Activated T-cell treated with anti-CD3 and anti-CD28 coated beads, Interleukin-2, amount 50 U/mL, for 24 hours (primary cell): ENCODE data around the gene YAP1.

Source experiments
- DNase-seq: peaks from one replicate; pipeline ENCODE4 v3.0.0-alpha.2; 2020
- H3K27ac Mint-ChIP-seq: 2 replicates; pipeline ENCODE4 v1.8.0; 2020; ENCODE audit warnings: mild to moderate bottlenecking, mixed read lengths
- H3K27me3 Mint-ChIP-seq: 2 replicates; pipeline ENCODE4 v1.8.0; 2020; ENCODE audit warnings: mixed read lengths
- H3K36me3 Mint-ChIP-seq: 2 replicates; pipeline ENCODE4 v1.8.0; 2020; ENCODE audit warnings: low read depth, mixed read lengths
- H3K4me1 Mint-ChIP-seq: 2 replicates; pipeline ENCODE4 v1.8.0; 2020; ENCODE audit warnings: low read depth, mixed read lengths
- H3K4me3 Mint-ChIP-seq: 2 replicates; pipeline ENCODE4 v1.8.0; 2020; ENCODE audit warnings: mild to moderate bottlenecking, moderate library complexity, mixed read lengths
- H3K9me3 Mint-ChIP-seq: 2 replicates; pipeline ENCODE4 v1.8.0; 2020; ENCODE audit warnings: mixed read lengths

Gene YAP1

GRCh38 chr11:102163368-102163767 is 53.1 kb downstream of the YAP1 start:
- no peaks in the 10 kb centered on the region for H3K9me3 Mint-ChIP-seq
- H3K4me1 Mint-ChIP-seq = no peaks in the 10 kb centered on the region
- peaks cover 11% of the 10 kb centered on the region for H3K27me3 Mint-ChIP-seq
- no peak overlapping the region for H3K4me3 Mint-ChIP-seq
- no peak overlapping the region for H3K27ac Mint-ChIP-seq
- no peak for DNase-seq
- no peaks in the 10 kb centered on the region for H3K36me3 Mint-ChIP-seq

GRCh38 chr11:102166175-102167064 is 56.2 kb downstream of the YAP1 start:
- no peaks in the 10 kb centered on the region for H3K36me3 Mint-ChIP-seq
- H3K4me3 Mint-ChIP-seq = no peak overlapping the region
- peaks cover 14% of the 10 kb centered on the region for H3K27me3 Mint-ChIP-seq
- DNase-seq = no peak
- no peaks in the 10 kb centered on the region for H3K4me1 Mint-ChIP-seq
- H3K27ac Mint-ChIP-seq = no peak overlapping the region
- no peaks in the 10 kb centered on the region for H3K9me3 Mint-ChIP-seq

- H3K27ac Mint-ChIP-seq = no peak overlapping the region
- H3K4me1 Mint-ChIP-seq = no peaks in the 10 kb centered on the region
- no peak for DNase-seq
- no peaks in the 10 kb centered on the region for H3K36me3 Mint-ChIP-seq
- peaks cover 24% of the 10 kb centered on the region for H3K27me3 Mint-ChIP-seq
- no peaks in the 10 kb centered on the region for H3K9me3 Mint-ChIP-seq
- H3K4me3 Mint-ChIP-seq = no peak overlapping the region
Observed at GRCh38 chr11:102168481-102168880, 58.2 kb downstream of the YAP1 start.

GRCh38 chr11:102171101-102171500 is 60.9 kb downstream of the YAP1 start:
- Mint-ChIP-seq H3K36me3 (no peaks in the 10 kb centered on the region), H3K4me1 (no peaks in the 10 kb centered on the region), H3K27me3 (peaks cover 27% of the 10 kb centered on the region), H3K27ac (no peak overlapping the region), H3K9me3 (no peaks in the 10 kb centered on the region), H3K4me3 (no peak overlapping the region)
- DNase-seq = no peak

- Mint-ChIP-seq H3K36me3 (no peaks in the 10 kb centered on the region), H3K27ac (no peak overlapping the region), H3K27me3 (peaks cover 24% of the 10 kb centered on the region), H3K4me3 (no peak overlapping the region), H3K4me1 (no peaks in the 10 kb centered on the region), H3K9me3 (no peaks in the 10 kb centered on the region)
- no peak for DNase-seq
Observed at GRCh38 chr11:102172127-102172848, 62.0 kb downstream of the YAP1 start.

GRCh38 chr11:102177126-102177525 is 66.9 kb downstream of the YAP1 start:
- Mint-ChIP-seq H3K27me3 (peaks cover 18% of the 10 kb centered on the region), H3K36me3 (no peaks in the 10 kb centered on the region), H3K27ac (no peak overlapping the region), H3K4me3 (no peak overlapping the region), H3K4me1 (peaks cover 5% of the 10 kb centered on the region), H3K9me3 (no peaks in the 10 kb centered on the region)
- DNase-seq = no peak

GRCh38 chr11:102177974-102178631 is 67.9 kb downstream of the YAP1 start:
- no peak for DNase-seq

GRCh38 chr11:102179371-102179770 is 69.1 kb downstream of the YAP1 start:
- Mint-ChIP-seq H3K4me1 (peaks cover 5% of the 10 kb centered on the region), H3K36me3 (no peaks in the 10 kb centered on the region), H3K27me3 (peaks cover 5% of the 10 kb centered on the region), H3K4me3 (no peak overlapping the region), H3K27ac (no peak overlapping the region), H3K9me3 (no peaks in the 10 kb centered on the region)
- DNase-seq = no peak

More at GRCh38 chr11:102177974-102178631, 67.9 kb downstream of the YAP1 start:
- Mint-ChIP-seq H3K27ac (no peak overlapping the region), H3K27me3 (peaks cover 11% of the 10 kb centered on the region), H3K9me3 (no peaks in the 10 kb centered on the region), H3K36me3 (no peaks in the 10 kb centered on the region), H3K4me3 (no peak overlapping the region), H3K4me1 (peaks cover 5% of the 10 kb centered on the region)

- no peak overlapping the region for H3K4me3 Mint-ChIP-seq
- DNase-seq = no peak
- H3K4me1 Mint-ChIP-seq = no peaks in the 10 kb centered on the region
- H3K36me3 Mint-ChIP-seq = no peaks in the 10 kb centered on the region
- no peaks in the 10 kb centered on the region for H3K9me3 Mint-ChIP-seq
- H3K27ac Mint-ChIP-seq = no peak overlapping the region
- peaks cover 3% of the 10 kb centered on the region for H3K27me3 Mint-ChIP-seq
Observed at GRCh38 chr11:102184269-102184987, 74.2 kb downstream of the YAP1 start.

GRCh38 chr11:102186551-102187191 is 76.4 kb downstream of the YAP1 start:
- H3K4me1 Mint-ChIP-seq = no peaks in the 10 kb centered on the region
- no peak for DNase-seq
- H3K36me3 Mint-ChIP-seq = no peaks in the 10 kb centered on the region
- no peak overlapping the region for H3K27ac Mint-ChIP-seq
- peaks cover 8% of the 10 kb centered on the region for H3K27me3 Mint-ChIP-seq
- H3K4me3 Mint-ChIP-seq = no peak overlapping the region
- H3K9me3 Mint-ChIP-seq = no peaks in the 10 kb centered on the region

- no peak overlapping the region for H3K4me3 Mint-ChIP-seq
- H3K4me1 Mint-ChIP-seq = no peaks in the 10 kb centered on the region
- peaks cover 11% of the 10 kb centered on the region for H3K27me3 Mint-ChIP-seq
- H3K27ac Mint-ChIP-seq = no peak overlapping the region
- H3K36me3 Mint-ChIP-seq = no peaks in the 10 kb centered on the region
- DNase-seq = no peak
- H3K9me3 Mint-ChIP-seq = no peaks in the 10 kb centered on the region
Observed at GRCh38 chr11:102187416-102188151, 77.3 kb downstream of the YAP1 start.

GRCh38 chr11:102188488-102188887 is 78.2 kb downstream of the YAP1 start:
- H3K4me1 Mint-ChIP-seq = no peaks in the 10 kb centered on the region
- no peak overlapping the region for H3K4me3 Mint-ChIP-seq
- H3K27me3 Mint-ChIP-seq = peaks cover 11% of the 10 kb centered on the region
- H3K9me3 Mint-ChIP-seq = no peaks in the 10 kb centered on the region
- DNase-seq = no peak
- H3K27ac Mint-ChIP-seq = no peak overlapping the region
- H3K36me3 Mint-ChIP-seq = no peaks in the 10 kb centered on the region

GRCh38 chr11:102191832-102192231 is 81.6 kb downstream of the YAP1 start:
- Mint-ChIP-seq H3K36me3 (no peaks in the 10 kb centered on the region), H3K4me3 (no peak overlapping the region), H3K9me3 (no peaks in the 10 kb centered on the region), H3K27ac (no peak overlapping the region), H3K4me1 (no peaks in the 10 kb centered on the region), H3K27me3 (peaks cover 19% of the 10 kb centered on the region)
- DNase-seq = no peak
